GM12892 (cell line): ENCODE measurements around the gene CHMP3.

Experiments
- DNase-seq: peaks from one replicate; pipeline ENCODE4 v3.0.0; 2011; ENCODE audit not compliant: insufficient read length
- FAIRE-seq: peaks from 2 replicates; lab custom pipeline; 2011; peaks lifted over from hg19 to GRCh38; lab: Jason Lieb, UNC
- POLR2A ChIP-seq: IDR thresholded peaks from 2 replicates; pipeline ENCODE4 v1.6.1; 2011; ENCODE audit warnings: low read depth, low read length, control low read depth
- POLR2AphosphoS5 ChIP-seq: IDR thresholded peaks from 2 replicates; pipeline ENCODE4 v1.6.1; 2011; ENCODE audit warnings: low read depth, low read length, control low read depth
- TAF1 ChIP-seq: IDR thresholded peaks from 2 replicates; pipeline ENCODE4 v1.6.1; 2011; ENCODE audit warnings: low read depth, mild to moderate bottlenecking, control low read depth, low read length, borderline replicate concordance

Gene CHMP3

GRCh38 chr2:86489542-86489941, 73.7 kb downstream of the CHMP3 start:
- no peak for FAIRE-seq

GRCh38 chr2:86488561-86489250, 74.5 kb downstream of the CHMP3 start:
- TF ChIP-seq POLR2AphosphoS5 = 0 out of 2 replicates have a peak, but pooled peaks have one; percentile 48
- no peak for TF ChIP-seq POLR2A
- DNase-seq = no peak
- no peak for FAIRE-seq

More at GRCh38 chr2:86489542-86489941, 73.7 kb downstream of the CHMP3 start:
- no peak for DNase-seq
- TF ChIP-seq POLR2AphosphoS5 = peak; percentile 29; the same call in 1 of the 2 replicates
- no peak for TF ChIP-seq TAF1
- no peak for TF ChIP-seq POLR2A

DNA sequence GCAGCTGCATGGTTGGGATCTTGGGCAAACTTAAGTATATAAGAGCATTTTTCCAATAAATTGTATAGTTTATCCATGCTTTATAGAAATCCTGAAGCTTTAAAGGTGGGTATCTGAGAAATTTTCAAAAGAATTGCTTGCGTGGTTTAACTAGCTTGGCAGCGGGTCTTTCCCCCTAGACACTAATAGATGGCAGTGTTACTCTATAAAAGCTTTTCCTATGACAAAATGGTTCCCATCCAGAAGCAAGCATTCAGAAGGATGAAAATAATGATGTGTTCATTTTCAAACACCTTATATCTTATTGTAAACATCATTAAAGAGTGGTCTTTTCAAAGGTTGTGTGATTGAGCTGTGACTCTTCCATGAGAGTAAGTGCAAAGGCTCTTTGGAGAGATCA, 76.2 kb downstream of the CHMP3 start:
- FAIRE-seq (no peak), DNase-seq (no peak)
- TF ChIP-seq POLR2AphosphoS5 (no peak), TAF1 (no peak), POLR2A (no peak)

DNA sequence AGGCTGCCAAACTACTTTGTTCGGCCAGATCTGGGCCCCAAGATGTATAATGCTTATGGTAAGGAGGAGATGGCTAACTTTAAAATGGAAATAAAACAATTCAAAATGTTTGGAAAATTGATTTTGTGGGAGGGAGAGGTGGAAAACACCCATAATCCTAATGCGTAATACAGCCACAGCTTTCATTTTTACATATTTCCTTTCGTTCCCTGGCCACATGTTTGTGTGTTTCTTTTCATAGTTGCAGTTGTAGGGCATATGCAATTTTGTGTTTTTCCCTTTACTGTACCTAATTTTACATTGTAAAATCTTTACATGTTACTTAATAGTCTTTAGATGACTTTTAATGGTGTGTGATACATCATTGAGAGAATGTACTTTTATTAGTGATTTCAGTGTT, 77.4 kb downstream of the CHMP3 start:
- FAIRE-seq (no peak), DNase-seq (no peak)
- TF ChIP-seq POLR2A = no peak
- no peak for TF ChIP-seq TAF1
- no peak for TF ChIP-seq POLR2AphosphoS5

DNA sequence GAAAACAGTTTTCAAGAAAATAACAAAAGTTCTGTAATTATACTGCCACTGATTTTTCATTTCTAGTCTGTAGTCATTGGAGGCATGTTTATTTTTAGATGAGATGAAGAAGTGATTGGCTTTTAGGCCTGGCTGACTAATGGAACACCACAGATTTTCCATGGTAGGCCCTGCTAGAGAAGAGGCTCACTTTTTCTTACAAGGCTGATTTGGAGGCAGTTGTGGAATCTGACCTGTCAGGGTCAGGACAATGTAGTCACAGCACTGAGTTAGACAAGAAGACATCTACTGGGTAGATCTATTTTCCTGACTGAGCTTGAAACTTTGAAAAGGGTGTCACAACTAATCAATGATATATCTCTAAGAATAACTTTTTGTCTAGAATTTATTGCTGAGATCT, 78.1 kb downstream of the CHMP3 start:
- FAIRE-seq (no peak), DNase-seq (no peak)
- TF ChIP-seq TAF1 = no peak
- TF ChIP-seq POLR2A = no peak
- no peak for TF ChIP-seq POLR2AphosphoS5

DNA sequence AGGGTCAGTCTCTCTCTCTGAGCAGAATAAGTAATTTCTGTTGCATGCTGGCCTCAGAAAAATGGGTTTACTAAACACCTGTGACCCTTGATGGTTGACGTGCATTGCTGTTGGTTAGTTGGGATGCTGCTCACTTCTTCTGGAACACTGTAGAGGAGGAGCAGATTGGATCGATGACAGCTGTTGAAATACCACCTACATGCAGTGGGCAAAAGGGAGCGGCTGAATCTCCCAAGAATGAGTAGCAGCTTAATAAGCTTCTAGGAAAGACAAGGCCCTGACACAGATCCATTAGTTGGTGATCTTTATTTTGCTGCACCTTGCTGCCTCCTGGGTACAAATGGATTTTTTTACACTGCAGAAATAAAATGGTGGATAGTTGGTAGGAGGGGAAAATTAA, 78.9 kb downstream of the CHMP3 start:
- no peak for FAIRE-seq
- DNase-seq = no peak
- no peak for TF ChIP-seq TAF1
- no peak for TF ChIP-seq POLR2A
- no peak for TF ChIP-seq POLR2AphosphoS5

DNA sequence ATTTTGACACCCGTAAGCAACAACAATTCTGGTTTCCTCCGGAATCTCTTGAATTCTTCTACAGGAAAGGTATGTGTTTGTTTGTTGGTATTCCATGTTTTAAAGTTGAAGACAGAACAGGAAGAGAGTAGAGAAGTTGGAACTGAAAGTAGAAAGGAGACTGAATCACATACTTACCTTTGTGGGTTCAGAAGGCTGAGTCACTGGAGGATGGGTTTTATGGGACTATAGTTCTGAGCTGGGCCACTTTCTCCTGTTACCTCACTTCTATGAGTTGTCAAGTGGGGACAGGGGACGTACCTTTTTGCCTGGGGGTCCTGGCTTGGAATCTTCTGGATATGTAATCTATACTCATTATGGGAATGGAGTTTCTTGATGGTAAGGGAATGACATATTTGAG, 81.2 kb downstream of the CHMP3 start:
- FAIRE-seq (no peak), DNase-seq (no peak)
- no peak for TF ChIP-seq POLR2A
- no peak for TF ChIP-seq POLR2AphosphoS5
- TF ChIP-seq TAF1 = no peak

GRCh38 chr2:86480105-86480504, 83.1 kb downstream of the CHMP3 start:
- FAIRE-seq (no peak), DNase-seq (no peak)
- TF ChIP-seq POLR2AphosphoS5 = no peak
- TF ChIP-seq TAF1 = no peak
- no peak for TF ChIP-seq POLR2A

- TF ChIP-seq POLR2AphosphoS5 (no peak), TAF1 (no peak), POLR2A (no peak)
- no peak for FAIRE-seq
Measured at GRCh38 chr2:86477349-86477748, 85.9 kb downstream of the CHMP3 start.

GRCh38 chr2:86476918-86477317, 86.3 kb downstream of the CHMP3 start:
- TF ChIP-seq TAF1 (no peak), POLR2A (no peak), POLR2AphosphoS5 (no peak)
- DNase-seq (no peak), FAIRE-seq (no peak)

More at GRCh38 chr2:86477349-86477748, 85.9 kb downstream of the CHMP3 start:
- no peak for DNase-seq

- DNase-seq (no peak), FAIRE-seq (no peak)
- TF ChIP-seq TAF1 (no peak), POLR2A (no peak), POLR2AphosphoS5 (no peak)
Measured at GRCh38 chr2:86476092-86476491, 87.2 kb downstream of the CHMP3 start.

DNA sequence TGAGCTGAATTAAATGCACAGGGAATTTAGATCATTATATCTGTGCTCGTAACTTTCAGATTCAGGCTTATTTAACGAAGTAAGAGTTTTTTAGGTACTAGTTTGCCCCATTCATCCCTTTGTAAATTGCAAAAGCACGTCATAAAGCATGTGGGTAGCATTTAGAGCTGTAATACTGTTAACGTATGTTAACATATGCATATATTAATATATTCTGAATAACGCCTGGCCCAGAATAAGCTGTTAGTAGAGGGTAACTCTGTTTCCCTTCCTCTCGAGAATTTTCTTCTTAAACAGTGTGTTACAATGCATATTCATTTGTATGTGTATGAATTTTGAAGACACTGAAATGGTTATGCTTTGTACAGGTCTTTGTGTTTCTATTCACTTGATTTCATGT, 91.6 kb downstream of the CHMP3 start:
- TF ChIP-seq POLR2A = no peak
- no peak for TF ChIP-seq TAF1
- no peak for TF ChIP-seq POLR2AphosphoS5
- DNase-seq = no peak
- no peak for FAIRE-seq

GRCh38 chr2:86470890-86471289, 92.4 kb downstream of the CHMP3 start:
- no peak for FAIRE-seq
- no peak for TF ChIP-seq TAF1
- TF ChIP-seq POLR2AphosphoS5 = no peak
- no peak for TF ChIP-seq POLR2A
- DNase-seq = no peak
